ENCODE data around the gene SLC4A7.

- no peak for TF ChIP-seq USF2 (IDR thresholded peaks at IDR 0.05; ENCODE audit: borderline replicate concordance, low read depth, low read length)
- TF ChIP-seq CBX3 (IDR thresholded peaks at IDR 0.05; ENCODE audit: borderline replicate concordance, low read depth), result no peak
Measured at GRCh38 chr3:27503526-27503925, 19.3 kb upstream of the SLC4A7 start.

Data from GM12878 (cell line).